T follicular helper cell (primary cell): ENCODE measurements around the gene MUC21.

ENCODE experiments used
- DNase-seq: peaks from one replicate; pipeline ENCODE4 v3.0.0-alpha.2; 2020; ENCODE audit warnings: low read depth
- total RNA-seq, 2 experiments: gene quantifications; one replicate each; lab custom pipeline; 2026; lab: John Stamatoyannopoulos, UW

MUC21 gene
- total RNA-seq, result 0 reads per million in 2 experiments

DNA sequence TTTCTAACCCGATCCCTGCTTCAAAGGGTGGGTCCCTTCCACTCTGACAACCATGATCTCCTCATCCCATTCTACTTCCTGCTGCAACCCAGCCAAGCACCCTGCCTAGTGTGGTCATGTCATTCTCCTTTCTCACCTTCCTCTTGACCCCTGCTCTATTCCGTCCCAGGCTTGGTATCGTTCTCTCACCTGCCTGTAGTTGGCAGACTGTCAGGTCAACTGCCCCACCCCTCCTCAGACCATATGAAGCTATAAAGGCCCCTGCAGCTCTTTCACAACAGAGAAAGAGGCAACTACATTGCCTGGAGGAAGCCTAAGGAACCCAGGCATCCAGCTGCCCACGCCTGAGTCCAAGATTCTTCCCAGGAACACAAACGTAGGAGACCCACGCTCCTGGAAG is at the start of gene MUC21:
MUC21 (plus strand) TSS at position 280 of the 400 bp plus-strand sequence. CDS start 241 bp downstream, outside the sequence.
- no peak for DNase-seq

DNA sequence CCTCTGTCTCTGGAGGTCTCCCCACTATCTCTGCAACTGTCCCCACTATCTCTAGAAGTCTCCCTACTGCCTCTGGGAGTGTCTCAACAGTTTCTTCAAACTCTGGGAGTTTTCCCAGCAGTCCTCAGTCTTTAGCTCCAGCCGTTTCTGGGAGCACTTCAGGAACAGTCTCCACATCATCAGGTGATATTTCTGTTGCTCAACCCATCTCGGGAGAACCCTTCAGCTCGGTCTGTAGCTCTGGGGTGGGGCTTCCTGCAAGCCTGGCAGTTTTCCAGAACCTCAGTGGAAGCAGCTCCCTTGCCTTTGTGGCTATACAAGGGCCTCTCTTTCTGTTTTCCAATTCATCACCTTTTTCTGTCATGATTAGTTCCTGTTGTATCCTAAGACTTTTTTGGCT is 48.5 kb upstream of the MUC21 start:
- no peak for DNase-seq

- no peak for DNase-seq
Observed at GRCh38 chr6:30937265-30937664, 46.3 kb upstream of the MUC21 start.

DNA sequence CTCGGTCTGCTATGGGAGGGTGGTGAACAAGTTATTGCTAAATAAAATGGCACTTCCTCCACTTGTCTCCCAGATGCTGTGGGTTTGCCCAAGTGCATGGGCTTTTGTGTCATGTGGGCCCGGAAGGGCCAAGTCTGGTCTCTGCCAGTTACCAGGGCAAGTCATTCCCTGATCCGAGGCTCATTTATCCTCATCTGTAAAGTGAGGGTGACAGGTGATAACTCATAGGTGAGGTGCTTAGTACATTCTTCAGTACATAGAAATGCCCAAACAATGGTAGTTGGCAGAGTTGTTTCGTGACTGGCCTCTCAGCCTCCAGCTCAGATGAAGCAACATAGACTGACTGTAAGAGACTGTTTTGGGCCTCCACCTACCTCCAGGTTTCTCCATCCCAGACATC is 44.8 kb upstream of the MUC21 start:
- no peak for DNase-seq

DNA sequence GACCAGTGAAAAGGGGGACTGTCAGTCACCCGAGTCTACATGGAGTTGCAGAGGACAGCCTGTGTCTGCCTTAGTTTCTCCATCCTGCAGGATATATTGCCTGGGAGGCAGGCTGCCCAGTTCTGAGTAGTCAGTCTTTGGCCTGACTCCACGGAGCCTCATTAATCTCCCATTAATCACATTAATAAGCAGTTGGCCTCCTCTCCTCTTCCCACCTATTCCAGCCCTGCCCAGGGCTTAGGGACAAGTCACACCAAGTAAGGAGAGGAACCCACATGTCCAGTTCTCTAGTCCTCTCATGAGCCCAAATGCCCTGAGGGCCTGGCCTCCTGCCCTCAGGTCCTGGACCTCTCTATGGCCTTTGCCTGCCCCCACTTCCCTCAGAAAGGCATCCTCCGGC is 44.0 kb upstream of the MUC21 start:
- DNase-seq, result no peak

- DNase-seq, result no peak
Observed at GRCh38 chr6:30940361-30940986, 43.0 kb upstream of the MUC21 start, which contains the start of gene MUCL3. Gene MUCL3, plus strand, starts transcription at chr6:30940973. Its CDS starts 27 bp downstream, at chr6:30941000.

DNA sequence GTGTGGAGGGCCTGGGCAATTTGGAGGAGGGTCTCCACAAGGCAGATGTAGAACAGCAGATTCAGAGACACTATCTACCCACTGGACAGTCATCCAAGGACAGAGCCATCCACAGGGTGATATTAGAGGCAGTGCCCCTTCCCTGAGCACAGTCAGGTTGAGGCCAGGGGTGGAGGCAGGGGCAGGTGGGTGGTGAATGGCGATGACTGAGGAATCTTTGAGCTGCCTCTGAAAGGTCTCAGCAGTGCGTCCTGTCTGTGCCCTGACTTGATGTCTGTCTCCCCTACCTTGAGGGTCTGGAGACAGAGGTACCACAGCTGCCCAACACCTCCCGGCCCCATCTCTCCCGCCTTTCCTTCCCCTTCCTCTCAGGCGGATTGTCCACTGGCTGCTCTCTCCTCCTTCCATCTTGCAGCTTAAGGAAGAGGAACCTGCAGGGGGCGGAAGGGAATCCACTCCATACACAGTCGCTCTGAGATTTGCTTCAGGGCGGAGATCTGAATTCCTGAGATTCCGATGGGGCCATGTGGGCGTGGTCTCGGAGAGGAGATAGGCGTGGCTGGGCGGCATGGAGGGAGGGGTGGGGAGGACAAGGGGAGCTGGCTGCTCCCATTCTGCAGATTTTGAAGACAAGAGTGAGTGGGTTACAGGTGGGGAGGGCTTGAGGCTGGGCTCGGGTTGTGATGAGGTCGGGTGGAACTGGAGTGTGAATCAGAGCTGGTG is 41.0 kb upstream of the MUC21 start:
- DNase-seq, result no peak

DNA sequence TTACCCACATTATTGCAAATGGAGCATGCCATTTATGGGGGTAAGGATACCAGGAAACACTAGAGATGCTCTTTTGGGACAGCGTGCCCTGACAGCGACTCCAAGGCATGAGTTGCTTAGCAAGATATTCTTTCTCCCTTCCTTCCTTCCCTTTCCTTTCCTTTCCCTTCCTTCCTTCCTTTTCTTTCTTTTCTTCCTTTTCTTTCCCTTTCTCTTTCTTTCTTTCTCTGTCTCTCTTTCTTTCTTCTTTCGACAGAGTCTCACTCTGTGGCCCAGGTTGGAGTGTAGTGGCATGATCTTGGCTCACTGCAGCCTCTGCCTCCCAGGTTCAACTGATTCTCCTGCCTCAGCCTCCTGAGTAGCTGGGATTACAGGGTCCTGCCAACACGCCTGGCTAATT is 39.5 kb upstream of the MUC21 start:
- DNase-seq, result no peak

DNA sequence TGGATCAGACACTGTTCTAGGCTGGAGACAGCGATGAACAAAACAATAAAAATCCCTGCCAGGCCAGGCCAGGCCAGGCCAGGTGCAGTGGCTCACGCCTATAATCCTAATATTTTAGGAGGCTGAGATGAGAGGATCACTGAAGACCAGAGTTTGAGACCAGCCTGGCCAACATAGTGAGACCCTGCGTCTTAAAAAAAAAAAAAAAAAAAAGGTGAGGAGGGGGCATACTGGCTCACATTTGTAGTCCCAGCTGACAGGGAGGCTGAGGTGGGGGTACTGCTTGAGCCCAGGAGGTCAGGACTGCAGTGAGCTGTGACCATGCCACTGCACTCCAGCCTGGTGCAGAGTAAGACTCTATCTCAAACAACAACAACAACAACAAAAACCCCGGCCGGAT is 38.2 kb upstream of the MUC21 start:
- no peak for DNase-seq

DNA sequence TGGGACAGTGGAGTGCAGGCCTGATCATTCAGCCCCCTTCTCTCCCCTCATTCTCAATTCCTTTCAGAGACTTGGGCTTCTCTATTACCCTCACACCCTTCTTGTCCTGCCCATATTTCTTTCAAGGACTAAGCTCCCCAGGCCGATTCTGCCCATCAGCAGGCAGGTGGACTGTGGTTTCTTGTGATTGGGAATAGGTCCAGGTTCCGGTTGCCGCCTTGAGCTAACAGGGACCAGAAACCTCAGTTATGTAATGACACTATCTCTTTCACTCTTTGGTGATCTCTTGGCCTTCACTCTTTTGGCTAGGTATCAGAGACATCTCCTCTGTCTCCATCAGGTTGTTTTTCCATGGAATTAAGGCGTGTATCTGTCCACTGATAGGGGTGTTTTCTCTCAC is 36.3 kb upstream of the MUC21 start:
- no peak for DNase-seq

- no peak for DNase-seq
Observed at GRCh38 chr6:30948811-30949210, 34.7 kb upstream of the MUC21 start.

DNA sequence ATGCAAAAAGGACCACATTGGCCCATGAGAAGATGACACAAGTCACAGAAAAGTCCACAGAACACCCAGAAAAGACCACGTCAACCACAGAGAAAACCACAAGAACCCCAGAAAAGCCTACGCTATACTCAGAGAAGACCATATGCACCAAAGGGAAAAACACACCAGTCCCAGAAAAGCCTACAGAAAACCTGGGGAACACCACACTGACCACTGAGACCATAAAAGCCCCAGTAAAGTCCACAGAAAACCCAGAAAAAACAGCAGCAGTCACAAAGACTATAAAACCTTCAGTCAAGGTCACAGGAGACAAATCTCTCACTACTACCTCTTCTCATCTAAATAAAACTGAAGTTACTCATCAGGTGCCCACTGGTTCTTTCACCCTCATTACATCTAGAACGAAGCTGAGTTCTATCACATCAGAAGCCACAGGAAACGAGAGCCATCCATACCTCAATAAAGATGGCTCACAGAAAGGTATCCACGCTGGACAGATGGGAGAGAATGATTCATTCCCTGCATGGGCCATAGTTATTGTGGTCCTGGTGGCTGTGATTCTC is 31.5 kb upstream of the MUC21 start:
- DNase-seq, result no peak

- DNase-seq, result no peak
Observed at GRCh38 chr6:30954631-30955366, 28.7 kb upstream of the MUC21 start.

DNA sequence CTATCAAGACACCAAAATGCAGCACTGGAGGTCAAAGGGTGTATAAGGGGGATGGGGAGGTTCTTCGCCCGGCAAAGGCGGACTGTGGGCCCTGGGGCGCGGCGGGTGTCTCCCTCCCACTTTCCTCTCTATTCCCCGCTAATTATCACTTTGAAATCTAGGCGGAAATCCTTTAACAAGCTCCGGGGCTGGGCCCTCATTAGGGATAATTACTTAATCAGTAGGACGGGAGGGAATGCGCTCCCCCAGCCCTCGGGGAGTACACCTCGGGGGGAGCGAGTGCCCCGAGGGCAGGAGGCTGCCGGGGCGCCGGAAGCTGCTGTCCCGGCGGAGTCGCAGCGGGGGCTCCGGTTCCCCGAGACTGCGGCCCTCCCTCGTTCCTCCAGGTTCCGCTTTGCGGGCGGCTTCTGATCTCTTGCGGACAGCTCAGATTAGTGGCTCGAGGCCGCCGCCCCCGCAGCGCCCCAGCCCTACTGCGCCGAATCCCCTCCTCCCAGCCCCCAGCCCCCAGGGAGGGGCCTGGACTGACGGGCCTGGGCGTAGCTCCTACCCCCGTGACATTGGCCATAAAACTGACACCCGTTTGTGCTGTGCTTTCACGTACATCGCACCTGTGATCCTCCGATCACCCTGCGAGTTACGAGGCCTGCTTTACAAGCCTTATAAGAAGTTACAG is 28.0 kb upstream of the MUC21 start:
- peak; percentile 37 for DNase-seq

- no peak for DNase-seq
Observed at GRCh38 chr6:30957716-30958115, 25.8 kb upstream of the MUC21 start.

DNA sequence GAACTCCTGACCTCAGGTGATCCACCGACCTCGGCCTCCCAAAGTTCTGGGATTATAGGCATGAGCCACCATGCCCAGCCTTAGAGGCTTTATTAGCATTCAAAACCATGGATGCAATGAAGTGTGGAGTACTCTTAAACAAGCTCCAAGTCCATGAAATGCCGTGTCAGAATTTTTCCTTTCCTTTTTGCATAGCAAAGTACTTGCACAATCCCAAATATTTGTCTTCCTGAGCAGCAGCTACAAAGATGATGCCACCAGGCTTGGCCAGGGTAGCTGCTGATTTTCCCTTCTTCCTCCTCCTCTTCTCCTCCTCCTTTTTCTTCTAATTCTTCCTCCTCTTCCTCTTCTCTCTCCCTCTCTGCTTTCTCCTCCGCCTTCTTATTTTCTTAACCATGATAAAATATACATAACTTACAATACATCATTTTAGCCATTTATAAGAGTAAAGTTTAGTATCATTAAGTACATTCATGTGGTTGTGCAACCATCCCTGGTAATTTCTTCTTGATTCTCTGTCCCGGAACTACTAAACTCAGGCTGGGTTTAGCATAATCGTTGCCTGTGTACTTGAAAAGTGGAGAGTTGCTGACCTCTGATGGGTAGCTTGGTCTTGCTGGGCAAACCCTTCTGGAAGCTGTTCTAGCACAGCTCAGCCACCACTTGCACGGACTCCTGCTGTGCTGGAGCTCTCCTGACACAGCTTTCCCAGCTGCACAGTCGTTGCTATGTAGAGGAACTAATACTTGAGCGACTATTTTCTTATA is 22.4 kb upstream of the MUC21 start:
- no peak for DNase-seq

DNA sequence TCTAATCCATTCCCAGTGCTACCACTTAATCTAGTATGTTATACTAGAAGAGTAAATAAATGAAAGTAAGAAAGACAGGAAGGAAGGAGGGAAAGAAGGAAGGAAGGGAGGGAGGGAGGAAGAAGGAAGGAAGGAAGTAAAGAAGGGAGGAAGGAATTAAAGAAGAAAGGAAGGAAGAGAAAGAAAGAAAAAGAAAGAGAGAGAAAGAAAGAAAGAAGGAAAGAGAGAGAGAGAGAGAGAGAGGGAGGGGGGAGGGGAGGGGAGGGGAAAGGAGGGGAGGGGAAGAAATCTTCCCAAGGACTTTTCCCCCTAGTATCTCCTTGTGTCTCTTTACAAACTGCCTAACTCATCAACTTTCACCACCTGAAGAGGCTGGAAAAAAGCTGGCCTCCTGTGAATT is 20.8 kb upstream of the MUC21 start:
- no peak for DNase-seq

GRCh38 chr6:30963641-30964040 is 19.9 kb upstream of the MUC21 start:
- DNase-seq, result no peak

DNA sequence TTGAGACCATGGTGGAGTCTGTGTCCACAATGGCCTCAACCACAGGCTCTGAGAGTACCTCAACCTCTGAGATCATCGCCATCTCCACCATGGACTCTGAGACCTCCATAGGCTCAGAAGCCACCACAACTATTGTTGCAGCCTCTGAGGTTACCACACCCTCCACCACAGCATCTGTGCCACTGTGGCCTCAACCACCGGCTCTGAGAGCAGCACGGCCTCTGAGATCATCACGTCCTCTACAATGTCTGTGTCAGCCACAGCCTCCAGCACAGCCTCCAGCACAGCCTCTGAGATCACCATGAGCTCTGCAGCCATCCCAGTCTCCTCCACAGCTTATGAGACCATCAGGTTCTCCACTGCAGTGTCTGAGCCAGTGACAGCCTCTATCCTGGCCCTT is 19.4 kb upstream of the MUC21 start:
- DNase-seq, result no peak

DNA sequence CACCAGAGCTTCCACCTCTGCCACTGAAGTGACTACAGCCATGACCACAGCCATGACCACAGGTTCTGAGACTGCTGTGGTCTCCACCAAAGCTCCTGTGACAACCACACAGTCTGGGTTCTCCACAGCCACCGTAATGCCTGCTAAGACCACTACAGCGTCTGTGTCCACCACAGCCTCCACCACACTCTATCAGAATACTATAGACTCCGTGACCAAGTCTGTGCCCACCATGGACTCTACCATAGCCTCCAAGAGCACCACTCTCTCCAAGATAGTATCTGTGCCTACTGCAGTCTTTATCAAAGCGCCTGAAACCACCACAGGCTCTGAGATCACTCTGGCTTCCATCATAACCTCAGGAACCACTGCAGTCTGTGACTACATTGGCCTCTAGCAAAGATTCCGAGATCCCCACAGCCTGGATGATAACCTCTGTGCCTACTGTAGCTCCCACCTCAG is 18.3 kb upstream of the MUC21 start:
- no peak for DNase-seq

DNA sequence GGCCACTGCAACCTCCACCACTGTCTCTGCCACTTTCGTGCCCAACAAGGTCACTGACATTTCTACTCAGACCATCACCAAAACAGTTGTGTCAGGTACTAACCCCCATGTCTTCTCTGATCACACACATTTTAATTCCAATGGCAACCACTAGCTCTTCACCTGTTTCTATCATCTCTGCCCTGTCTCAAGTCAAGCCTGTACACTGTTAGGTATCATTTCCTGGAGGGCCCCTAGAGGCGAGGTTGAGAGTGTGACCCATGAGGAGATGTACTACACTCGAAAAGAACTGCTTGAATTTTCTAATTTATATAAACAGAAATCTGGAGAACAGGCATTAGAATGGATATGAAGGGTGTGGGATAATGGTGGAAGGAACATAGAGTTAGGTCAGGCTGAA is 17.4 kb upstream of the MUC21 start:
- DNase-seq, result no peak
